ENCODE results near the gene RABGGTB.
"Not testable (repeated sequence)": the region's sequence is repeated elsewhere in the genome, so short reads cannot be mapped to it uniquely, and the experiment has no call there.

Gene RABGGTB

DNA sequence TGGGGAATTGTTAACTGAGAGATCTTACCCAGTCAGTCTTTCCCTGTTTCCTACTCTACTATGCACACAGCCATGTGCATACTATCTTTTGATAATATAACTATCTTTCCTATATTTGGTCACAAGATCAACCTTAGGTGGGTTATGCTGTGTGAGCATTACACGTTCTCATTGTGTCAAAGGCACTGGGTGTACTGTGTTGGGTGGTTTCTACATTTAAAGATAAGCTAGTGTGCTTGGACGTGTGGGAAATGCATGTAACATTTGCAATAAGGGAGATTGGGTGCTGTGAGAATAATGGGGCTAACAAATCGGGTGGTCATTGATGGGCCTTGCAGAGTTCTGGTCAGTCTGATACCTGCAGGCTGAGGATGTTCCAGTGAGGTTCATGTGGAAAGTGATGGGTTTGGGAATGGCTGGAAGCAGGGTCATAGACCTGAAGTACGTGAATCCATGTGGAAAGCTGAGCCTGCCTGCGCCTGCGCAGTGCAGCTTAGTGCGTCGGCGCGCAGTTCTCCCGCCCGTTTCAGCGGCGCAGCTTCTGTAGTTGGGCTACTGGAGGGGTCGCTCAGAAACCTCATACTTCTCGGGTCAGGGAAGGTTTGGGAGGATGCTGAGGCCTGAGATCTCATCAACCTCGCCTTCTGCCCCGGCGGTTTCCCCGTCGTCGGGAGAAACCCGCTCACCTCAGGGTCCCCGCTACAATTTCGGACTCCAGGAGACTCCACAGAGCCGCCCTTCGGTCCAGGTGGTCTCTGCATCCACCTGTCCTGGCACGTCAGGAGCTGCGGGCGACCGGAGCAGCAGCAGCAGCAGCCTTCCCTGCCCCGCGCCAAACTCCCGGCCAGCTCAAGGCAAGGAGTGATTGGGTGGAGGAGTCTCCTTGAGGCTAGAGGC lies 10.6 kb downstream of the RABGGTB start, which contains the start of gene MSH4:
Gene MSH4, plus strand, starts transcription at position 507 of the 897 bp plus-strand sequence. Its CDS starts 104 bp downstream, at position 611.
- DNase-seq: no peak

DNA sequence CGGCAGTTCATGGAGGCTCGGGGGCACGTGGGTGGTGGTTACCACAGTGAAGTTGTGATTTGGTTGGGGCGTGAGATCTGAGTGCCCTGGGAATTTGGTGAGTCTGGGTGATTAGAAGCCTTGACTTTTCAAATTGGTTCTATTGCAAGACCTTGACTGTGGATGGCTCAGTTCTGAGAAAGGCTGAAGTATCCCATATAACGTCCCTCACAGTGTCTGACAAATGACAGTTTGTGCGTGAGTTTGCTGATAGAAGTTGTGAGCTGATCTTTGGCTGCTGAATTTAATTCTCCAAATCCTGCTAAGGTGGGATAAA lies 11.2 kb downstream of the RABGGTB start:
- DNase-seq: peak; percentile 16

- DNase-seq: no peak
Measured at GRCh38 chr1:75797606-75798216, 11.7 kb downstream of the RABGGTB start.

- not testable (repeated sequence) for DNase-seq
Measured at GRCh38 chr1:75801480-75801879, 15.4 kb downstream of the RABGGTB start.

- DNase-seq: no peak
Measured at GRCh38 chr1:75808921-75809320, 22.9 kb downstream of the RABGGTB start.

DNA sequence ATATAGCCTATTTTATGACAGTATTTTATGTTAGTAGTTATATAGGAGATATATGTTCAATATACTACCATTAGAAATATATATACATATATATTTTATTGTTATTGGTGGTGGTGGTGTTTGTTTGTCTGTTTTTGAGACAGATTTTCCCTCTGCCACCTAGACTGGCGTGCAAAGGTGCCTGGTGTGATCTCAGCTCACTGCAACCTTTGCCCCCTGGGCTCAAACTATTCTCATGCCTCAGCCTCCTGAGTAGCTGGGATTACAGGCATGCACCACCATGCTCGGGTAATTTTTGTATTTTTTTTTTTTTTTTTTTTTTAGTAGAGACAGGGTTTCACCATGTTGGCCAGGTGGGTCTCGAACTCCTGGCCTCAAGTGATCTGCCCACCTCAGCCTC lies 24.1 kb downstream of the RABGGTB start:
- DNase-seq: not testable (repeated sequence)

DNA sequence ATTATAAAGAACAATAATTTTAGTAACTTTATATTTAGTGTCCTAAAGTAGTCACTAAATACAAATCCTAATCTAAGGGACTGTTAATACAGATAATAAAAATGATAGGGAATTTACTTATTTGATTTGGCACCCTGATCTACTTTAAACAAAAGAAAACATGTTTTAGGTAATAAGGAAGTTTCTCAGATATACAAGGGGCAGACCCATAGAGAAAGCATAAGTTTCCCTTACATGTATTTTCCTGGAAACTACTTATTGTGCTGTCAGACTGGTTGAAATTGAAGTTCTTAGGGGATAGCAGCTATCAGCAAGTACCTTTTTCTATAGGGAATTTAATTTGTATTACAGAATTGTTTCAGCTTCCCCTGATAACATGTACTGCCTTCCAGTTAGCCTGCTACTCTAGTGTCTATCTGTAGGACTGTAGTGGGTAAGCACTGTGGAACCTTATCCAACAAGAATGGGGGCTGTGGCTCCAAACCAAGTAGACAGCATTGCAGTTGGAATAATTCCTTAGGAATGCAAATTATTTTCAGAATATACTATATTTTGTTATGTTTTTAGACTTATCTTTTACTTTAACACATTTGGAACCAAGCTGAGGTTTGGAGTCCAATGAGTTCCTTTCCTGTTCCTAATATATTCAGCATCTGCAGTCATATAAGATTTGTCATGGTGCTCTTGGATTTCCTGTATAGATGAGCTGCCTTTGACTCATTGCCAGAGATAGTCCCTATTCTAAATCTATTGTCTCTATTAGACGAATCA lies 25.3 kb downstream of the RABGGTB start:
- DNase-seq: no peak

- DNase-seq: no peak
Measured at GRCh38 chr1:75812065-75812464, 26.0 kb downstream of the RABGGTB start.

GRCh38 chr1:75823596-75823995 lies 37.5 kb downstream of the RABGGTB start:
- not testable (repeated sequence) for DNase-seq

DNA sequence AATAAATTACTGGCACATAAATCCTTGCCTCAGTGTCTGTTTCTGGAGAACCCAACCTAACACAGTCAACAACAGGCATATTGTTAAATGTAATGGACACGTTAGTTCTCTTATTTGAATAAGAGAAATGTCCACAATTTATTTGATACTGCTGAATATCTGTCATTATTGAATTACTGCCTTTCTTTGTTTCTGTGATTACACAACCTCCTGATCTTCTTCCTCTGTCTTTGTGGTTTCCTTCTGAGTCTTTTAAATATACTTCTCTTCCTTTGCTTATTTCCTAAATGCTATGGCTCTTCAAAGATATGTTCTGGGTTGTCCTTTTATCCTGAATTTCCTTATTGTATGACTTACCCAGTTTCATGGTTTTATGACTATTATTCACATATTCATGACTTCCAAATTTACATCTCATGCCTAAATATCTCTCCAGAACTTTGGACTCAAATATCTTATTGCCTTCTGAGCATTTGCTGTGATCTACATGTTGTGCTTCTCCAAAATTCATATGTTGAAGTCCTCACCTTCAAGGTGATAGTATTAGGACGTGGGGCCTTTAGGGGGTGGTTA lies 50.6 kb downstream of the RABGGTB start:
- DNase-seq: no peak

DNA sequence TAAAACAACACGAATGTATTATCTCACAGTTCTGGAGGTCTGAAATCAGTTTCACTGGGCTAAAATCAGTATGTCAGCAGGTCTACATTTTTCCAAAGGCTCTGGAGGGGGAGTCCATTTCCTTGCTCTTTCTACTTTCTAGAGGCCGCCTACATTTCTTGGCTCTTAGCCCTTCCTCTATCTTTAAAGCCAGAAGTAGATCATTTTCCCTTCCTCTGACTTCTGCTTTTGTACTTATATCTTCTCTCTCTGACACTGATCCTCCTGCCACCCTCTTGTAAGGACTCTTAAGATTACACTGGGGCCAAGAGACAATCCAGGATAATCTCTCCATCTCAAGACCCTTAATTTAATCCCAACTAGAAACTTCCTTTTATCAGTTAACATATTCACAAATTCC lies 52.0 kb downstream of the RABGGTB start:
- no peak for DNase-seq

- DNase-seq: no peak
Measured at GRCh38 chr1:75841421-75841820, 55.4 kb downstream of the RABGGTB start.

Data from stimulated activated naive CD4-positive, alpha-beta T cell treated with Interleukin-2 at 50 U/mL for 16 hours (primary cell).